GM15510 (cell line): ENCODE results near the gene MED13.

Experiments used
- POLR2A ChIP-seq: IDR thresholded peaks from 3 replicates; pipeline ENCODE4 v1.6.1; 2011; ENCODE audit warnings: borderline replicate concordance; ENCODE audit not compliant: insufficient read length; ENCODE audit errors: extremely low read depth

MED13 gene

GRCh38 chr17:61943117-61943516 lies 122.0 kb downstream of the MED13 start:
- TF ChIP-seq POLR2A, result no peak

- TF ChIP-seq POLR2A, result no peak
Measured at GRCh38 chr17:61942085-61942484, 123.0 kb downstream of the MED13 start.

GRCh38 chr17:61928101-61928436 lies 137.0 kb downstream of the MED13 start:
- no peak for TF ChIP-seq POLR2A

- peak; percentile 93 for TF ChIP-seq POLR2A
Measured at GRCh38 chr17:61927208-61928100, 137.6 kb downstream of the MED13 start, which contains the start of gene INTS2. INTS2 (minus strand) TSS chr17:61927982; CDS start chr17:61926644, 1,338 bp downstream.

- TF ChIP-seq POLR2A, result no peak
Measured at GRCh38 chr17:61926826-61927207, 138.3 kb downstream of the MED13 start.

GRCh38 chr17:61908292-61909037 lies 156.6 kb downstream of the MED13 start:
- no peak for TF ChIP-seq POLR2A

- TF ChIP-seq POLR2A, result no peak
Measured at GRCh38 chr17:61907361-61907760, 157.7 kb downstream of the MED13 start.

- no peak for TF ChIP-seq POLR2A
Measured at GRCh38 chr17:61904094-61904710, 160.9 kb downstream of the MED13 start.

GRCh38 chr17:61903251-61903650 lies 161.8 kb downstream of the MED13 start:
- TF ChIP-seq POLR2A, result no peak

- no peak for TF ChIP-seq POLR2A
Measured at GRCh38 chr17:61897548-61898180, 167.4 kb downstream of the MED13 start.

GRCh38 chr17:61895391-61895790 lies 169.7 kb downstream of the MED13 start:
- no peak for TF ChIP-seq POLR2A
